UCSD-AML1 (cell line): ENCODE results near the gene SPAG16.

Experiments used
- DNase-seq: peaks from one replicate; lab custom pipeline; 2025; ENCODE audit not compliant: unreplicated experiment; lab: John Stamatoyannopoulos, UW

SPAG16 gene

DNA sequence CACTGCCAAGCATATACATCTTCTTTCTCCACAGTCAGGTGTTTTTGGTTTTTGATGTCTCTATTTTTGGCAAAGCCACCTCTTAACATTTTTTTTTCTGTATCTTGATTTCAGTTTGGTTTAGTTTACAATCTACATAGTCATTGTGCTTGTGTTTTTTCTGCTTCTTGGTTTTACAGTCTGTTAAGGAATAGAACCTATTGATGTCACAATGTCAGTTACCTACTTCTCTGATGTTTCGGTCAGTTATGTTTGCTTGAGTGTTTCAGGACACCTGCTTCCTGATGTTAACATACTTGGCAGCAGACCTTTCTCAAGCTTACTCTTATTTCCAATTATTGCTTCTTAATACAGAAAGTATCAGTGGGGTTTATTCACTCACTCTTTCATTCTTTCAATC, 253.3 kb downstream of the SPAG16 start:
- DNase-seq = no peak

DNA sequence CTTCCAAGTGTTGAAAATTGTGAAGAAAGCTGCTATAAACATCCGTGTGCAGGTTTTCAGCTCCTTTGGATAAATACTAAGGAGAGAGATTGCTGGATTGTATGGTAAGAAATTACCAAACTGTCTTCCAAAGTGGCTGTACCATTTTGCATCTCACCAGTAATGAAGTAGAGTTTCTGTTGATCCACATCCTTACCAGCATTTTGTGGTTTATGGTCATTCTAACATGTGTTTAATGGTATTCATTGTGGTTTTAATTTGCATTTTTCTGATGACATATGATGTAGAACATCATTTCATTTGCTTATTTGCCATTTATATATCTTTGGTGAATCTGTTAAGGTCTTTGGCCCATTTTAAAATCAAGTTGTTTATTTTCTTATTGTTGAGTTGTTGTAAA, 260.7 kb downstream of the SPAG16 start:
- DNase-seq = no peak

DNA sequence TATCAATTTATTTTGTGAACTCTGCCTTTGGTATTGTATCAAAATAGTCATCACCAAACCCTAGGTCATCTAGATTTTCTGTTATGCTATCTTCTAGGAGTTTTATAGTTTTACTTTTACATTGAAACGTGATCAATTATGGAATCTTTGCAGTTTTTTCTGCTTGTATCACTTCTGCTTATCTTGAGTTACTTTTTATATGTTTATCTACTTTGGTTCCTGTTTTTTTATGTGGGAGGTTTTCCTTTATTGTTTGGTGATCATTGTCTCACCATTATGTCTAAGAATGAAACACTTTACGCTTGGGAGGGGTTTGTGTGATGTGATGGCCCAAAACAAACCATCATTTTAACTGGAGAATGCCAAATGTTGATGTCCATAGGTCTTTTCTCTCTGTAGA, 261.2 kb downstream of the SPAG16 start:
- no peak for DNase-seq

DNA sequence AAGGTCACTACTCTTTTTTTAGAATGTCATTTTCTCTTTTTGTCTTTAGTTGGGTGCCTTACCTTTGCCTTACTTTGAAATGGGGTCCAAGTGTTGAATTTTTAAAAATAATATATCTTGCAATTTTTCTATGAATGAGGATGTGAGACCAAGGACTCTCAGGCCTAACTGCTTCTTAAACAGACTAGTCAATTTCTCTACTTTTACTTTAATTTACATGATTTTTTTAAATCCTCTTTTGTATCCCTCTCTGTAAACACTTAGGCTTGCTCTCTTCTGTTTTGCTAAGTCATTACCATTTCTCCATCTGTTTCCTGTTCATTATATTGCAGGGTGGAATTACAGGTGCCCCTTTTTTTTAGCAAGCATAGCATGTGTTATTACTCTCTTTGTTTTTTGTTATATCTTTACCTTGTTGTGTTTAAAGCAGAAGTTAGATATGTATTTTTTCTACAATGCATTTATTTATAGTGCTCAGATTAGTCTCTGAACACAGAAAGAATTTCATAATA, 261.8 kb downstream of the SPAG16 start:
- no peak for DNase-seq

DNA sequence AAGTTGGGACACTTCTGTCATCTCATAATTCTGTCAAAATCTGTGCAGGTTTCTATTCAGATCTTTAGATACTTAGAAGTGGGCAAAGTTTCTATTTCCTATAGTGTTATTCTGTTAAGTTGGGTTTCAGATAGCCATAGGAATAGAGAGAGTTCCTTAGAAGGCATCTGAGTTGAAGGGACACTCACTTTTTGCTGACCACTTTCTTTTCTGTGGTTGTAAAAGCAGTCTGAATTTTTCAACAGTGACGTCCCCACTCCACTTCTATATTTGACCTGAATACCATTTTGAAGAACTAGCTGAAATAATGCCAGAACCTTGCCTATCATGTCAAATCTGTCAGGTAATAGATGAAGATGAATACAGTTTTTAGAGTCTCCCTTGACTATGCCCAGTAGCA, 267.3 kb downstream of the SPAG16 start:
- no peak for DNase-seq

DNA sequence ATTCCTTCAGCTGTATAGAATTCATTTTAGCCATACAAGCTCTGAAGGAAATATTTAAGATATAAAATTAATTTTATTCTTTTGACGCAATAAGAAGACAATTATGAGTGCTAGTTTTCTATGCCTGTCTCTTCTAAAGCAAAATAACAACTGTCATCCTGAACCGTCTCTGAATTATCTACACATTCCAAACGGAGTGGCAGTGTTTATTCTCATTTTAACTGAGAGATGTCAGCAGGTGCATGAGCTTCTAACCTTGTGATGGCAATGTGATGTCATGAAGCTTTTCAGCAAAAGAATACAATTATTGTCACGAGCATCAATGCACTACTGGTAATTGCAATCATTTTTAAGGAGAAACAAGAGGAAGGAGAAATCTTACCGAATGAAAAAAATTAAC, 274.8 kb downstream of the SPAG16 start:
- DNase-seq = no peak

DNA sequence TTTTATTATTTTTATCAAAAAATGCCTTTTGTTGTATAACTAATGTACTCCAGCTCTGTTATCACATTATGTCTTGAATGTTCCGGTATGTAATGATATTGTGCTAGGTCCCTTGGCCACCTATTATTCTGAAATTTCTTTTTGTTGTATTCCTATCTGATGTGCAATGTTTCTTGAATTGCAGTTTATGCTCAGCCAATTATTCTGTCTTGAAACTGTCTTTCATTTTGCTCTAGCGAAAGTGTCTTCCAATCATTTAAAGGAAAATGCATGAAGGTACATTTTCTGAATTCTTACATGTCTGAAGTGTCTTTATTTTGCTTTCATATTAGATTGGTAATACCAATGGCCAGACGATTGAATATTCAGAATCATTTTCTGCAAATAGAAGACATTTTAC, 277.5 kb downstream of the SPAG16 start:
- no peak for DNase-seq

DNA sequence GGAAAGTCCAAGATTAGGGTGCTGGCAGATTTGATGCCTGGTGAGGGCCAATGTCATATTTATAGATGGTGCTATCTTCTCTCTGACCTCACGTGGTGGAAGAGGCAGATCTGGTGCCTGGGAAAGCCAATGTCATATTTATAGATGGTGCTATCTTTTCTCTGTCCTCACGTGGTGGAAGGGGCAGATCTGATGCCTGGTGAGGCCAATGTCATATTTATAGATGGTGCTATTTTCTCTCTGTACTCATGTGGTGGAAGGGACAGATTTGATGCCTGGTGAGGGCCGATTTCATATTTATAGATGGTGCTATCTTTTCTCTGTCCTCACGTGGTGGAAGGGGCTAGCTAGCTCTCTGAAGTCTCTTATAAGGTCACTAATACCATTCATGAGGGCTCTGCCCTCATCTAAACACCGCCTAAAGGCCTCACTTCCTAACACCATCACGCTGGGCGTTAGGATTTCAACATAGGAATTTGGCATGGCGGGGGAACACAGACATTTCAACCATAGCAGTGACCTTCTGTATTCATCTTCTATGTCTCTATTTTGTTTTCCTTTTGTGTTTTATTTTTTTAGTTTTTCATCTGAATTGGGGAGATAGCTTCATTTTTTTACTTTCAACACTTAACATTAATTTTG, 278.4 kb downstream of the SPAG16 start:
- DNase-seq = no peak

DNA sequence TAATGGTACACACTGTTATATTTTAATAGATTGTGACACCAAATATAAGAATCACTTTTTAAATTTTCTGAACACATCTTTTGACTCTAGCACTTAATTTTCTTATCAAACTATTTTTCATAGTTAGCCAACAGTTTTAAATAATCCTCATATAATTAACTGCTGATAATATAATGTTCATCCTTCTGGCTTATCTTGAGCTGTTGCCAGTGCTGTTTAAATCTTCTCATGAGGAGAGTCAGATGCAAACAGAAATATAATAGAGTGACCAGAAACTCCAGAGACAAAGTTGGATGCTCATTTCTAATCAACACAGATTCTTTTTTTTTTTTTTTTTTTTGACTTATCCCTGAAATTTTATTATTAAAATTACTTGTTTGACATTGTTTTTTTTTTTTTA, 282.6 kb downstream of the SPAG16 start:
- DNase-seq = no peak

DNA sequence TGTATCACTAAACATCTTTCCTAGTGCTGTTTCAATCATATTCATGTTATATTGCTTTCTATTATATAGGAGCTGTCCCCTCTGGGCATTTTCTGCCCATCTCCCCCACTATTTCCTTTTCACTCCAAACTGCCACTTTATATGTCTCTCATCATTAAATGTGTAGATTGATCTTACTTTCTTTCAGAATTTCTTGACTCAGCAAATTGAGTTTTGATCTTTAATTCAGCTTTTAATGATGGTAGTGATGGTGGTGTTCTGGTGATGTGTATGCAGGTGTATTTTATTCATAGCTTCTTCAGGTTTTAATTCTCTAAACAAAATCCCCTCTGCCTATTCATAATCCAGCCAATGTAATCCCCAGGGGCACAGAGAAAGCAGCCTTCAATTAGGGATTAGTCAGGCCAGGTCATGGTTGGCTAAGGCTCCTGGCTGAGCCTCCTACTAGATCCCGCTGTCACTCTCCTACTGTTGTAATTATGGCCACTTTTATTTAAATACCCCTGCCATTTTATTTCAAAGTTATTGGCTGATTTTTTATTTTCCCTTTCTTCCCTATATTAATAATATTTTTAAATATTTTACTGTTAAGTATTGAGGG, 325.4 kb downstream of the SPAG16 start:
- no peak for DNase-seq

DNA sequence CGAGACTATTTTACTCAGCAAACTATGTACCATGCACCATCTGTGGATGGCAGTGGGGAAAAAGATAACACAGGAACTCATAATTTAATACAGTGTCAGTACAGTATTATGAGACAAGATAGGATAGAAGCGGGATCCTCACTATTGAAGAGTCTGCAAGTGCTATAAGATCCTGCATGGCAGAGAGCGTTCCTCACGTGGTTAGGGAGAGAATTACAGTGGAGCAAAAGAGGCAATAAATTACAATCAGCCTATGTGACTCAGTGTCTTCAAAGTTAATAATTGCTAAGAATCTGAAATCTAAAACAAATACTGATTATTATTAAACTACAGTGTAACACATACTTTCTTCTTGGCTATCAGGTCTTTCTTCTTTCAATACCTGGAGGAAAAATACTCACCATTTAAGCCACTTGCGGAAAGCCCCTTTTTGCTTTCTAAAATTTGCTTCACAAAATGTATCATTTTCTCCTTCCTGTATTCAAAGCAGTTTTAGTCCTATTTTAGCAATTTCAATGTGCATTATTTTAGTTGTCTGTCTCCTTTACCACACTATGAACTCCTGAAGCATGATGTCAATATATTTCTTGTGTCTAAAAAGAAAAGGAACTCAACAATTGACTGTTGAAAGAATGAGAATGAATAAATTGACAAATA, 342.9 kb downstream of the SPAG16 start:
- DNase-seq = no peak

DNA sequence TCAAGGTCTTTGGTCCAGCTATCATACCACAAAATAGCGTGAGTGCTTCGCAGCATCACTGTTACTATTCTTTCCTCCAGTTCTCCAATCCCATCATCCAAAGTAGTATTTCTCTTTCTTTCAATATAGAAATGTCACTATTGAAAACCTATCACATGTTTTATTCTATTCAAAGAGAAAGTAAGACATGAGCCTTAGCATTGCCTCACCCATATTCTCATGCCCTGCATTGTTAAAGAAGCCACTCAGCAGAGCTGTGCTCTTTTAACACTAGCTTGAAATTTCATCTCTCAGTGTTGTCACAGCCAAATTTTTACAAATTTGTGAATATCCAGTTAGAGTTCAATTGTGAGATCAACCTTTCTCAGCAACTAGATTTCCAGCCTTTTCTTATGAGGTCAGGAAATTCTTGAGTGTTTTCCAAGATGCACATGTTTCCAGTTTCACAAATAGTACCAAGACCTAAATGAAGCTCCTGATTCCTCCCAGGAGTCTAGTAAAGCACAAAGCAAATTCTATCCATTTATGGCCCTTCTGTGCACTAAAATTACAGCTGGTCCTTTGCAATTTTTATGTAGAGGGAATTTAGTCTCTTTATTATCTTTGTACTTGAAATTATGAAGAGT, 343.7 kb downstream of the SPAG16 start:
- no peak for DNase-seq

DNA sequence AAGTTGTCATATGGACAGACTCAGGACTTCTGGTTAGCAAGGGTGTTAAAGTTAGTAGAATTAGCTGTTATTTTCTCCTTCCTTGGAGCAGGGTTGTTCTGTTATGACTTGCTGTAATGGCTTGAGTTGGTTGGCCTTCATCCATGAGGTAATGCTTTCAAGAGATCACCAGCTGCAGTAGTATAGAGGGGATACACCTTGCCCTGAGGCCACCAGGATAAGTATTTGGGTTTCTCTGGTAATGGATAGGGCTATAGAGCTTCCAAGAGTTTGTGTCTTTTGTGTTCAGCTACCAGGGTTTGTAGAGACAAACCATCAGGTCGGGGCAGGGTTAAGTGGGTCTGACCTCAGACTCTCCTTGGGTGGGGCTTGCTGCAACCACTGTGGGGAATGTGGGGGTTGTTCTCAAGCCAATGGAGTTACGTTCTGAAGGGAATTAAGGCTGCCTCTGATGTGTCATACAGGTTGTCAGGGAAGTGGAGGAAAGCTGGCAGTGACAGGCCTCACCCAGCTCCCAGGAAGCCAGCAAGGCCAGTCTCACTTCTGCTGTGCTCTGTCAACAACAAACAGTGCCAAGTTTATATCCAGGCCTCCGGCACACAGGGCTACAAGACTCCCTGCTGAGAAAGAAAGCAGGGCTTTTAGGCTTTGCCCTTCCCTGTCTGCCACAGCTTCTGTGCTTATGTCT, 356.6 kb downstream of the SPAG16 start:
- no peak for DNase-seq

DNA sequence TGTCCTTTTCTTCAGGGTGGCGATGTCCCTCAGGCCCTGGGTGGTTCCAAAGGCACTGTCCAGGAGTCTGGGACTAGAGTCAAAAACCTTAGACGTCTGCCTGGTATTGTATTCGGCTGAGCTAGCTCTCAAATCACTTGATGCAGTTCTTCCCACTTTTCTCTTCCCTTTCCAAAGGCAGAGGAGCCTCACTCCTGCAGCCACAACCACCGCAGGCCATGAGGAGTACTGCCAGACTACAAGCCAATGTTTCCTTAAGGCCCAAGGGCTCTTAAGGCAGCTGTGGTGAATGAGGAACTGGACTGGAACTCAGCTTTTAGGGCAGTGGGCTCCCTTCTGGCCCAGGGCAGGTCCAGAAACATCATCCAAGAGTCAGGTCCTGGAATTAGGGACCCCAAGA, 360.7 kb downstream of the SPAG16 start:
- no peak for DNase-seq

DNA sequence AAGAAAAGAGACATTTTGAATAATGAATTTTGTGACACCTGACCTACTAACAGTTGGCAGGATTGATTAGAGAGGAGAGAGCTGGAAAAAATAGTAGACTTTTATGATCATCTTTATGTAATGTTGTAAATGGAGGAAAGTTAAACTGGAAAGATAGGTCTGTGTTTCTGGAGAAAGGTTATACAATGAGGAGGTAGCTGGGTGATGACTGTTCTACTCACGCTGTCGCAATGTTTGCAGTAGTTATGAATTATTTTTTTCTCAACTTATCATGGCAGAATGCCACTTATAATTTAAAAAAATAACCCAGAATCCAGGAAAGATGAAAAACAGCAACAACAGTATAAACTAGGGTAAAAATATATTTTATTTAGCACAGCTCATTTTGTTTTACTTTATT, 364.9 kb downstream of the SPAG16 start:
- DNase-seq = no peak

DNA sequence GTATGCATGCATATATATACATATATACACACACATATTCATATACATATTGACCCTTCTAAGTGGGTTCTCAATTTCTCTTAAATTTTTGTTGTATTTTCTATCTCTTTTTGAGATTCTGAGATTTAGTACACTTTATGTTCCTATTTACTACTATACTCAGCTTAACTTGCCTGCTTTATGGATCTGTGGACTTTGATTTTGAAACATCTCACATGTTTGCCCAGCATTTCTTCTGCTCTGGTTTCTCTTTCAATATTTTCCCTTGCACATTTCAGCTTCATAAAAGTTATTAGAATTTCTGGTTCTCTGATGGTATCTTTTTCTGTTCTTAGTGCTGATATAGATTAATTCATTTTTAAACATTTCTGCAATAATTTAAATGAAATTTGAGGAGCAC, 380.6 kb downstream of the SPAG16 start:
- no peak for DNase-seq

DNA sequence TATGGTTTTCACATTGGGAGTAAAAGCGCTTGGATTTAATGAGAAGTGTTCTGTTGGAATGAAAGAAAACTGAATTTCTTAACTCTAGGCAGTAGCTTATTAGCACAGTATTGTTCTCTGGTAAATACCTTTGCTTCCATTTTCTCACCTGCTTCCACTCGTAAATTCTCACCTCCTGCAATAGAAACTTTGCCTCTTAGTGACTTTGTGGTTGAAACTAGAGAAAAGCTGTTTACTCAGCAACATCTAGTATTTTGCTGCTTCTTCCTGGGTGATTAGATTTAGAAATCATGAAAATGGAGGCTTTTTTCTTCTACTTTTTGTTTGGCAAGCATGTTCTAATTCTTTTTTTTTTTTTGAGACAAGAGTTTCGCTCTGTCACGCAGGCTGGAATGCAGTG, 385.4 kb downstream of the SPAG16 start:
- DNase-seq = no peak

DNA sequence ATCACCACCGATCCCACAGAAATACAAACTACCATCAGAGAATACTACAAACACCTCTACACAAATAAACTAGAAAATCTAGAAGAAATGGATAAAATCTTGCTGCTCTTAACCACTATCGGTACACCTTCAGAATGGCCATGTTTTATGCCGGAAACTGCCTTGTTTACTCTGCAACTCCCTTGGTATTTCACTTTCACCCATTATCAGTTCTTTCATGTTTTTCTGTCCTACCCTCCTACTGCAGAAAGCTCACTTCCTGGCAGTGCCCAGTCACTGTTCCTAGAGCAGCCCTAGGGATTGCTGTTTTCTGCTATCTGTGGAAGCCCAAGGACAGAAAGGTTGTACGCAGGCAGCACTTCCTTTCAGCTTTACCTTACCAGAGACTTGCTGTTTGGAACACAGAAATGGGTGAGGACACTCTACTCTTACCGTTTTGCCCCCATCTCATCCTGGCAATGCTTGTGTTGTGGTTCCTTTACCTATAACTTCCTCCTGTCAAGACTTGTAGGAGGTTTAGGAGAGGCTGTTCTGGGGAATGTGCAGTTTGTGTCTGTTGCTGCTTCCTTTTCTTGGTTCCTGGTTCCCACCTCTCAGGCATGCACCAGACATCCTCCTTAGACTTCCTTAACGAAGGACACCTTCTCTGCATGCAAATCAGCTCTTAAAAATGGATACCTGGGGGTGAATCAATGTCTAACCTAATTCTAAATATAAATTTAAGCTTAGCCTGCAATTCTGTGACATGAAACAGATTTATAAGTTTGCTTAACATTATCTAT, 394.4 kb downstream of the SPAG16 start:
- no peak for DNase-seq

DNA sequence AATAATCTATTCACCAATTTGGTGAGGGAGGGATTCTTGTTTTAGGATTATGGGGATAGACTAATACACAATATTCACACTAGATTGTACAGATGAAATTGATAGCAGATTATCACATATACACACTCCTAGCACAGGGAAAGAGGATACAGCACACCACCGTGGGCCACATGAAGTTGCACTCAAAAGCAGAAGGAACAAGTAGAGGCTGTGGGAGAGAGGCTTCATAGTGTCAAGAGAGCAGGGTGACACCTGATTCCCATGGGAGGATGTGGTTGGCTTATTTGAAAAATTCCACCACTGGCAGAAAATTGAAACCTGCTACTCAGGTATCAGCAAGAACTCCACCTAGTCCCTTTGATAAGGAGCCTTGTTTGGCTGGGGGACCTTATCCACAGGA, 395.6 kb downstream of the SPAG16 start:
- no peak for DNase-seq

DNA sequence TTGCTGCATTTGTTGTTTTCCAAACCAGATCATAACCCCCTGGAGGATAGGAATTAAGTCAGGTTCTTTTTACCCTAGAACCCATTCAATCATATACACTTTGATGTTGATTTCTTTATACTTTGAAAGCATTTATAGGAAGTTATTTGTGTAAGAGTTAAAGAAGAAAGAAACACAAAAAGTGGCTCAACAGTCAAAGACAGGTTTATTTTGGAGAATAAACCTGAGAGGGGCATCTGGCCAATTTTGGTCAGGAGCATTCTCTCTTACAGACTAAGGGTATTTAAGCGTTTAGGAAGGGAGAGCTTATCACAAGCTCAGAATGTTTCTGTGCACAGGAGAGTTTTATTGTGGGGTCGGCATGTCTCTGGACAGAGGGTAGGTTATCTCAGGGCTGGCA, 398.0 kb downstream of the SPAG16 start:
- DNase-seq = no peak

DNA sequence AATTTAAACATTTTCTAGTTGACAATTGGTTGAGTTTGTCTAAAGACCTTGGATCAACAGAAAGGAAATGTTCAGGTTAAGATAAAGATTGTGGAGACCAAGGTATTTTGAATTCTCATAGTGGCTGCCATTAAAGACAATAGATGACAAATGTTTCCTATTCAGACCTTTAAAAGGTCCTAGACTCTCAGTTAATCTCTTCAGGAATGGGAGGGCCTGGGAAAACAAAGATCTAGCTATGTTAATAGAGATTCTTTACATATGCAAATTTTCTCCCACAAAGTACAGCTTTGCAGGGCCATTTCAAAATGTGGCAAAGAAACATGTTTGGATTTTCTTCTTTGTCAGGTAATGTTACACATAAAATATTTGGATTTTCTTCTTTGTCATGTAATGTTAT, 403.9 kb downstream of the SPAG16 start:
- no peak for DNase-seq
